ENCODE measurements around the gene RDH13.
"Not testable (repeated sequence)": the region's sequence is repeated elsewhere in the genome, so short reads cannot be mapped to it uniquely, and the experiment has no call there.

RDH13 gene

GRCh38 chr19:55053735-55054134 is 9.2 kb downstream of the RDH13 start:
- DNase-seq (ENCODE audit: extremely low spot score, insufficient read length, low read depth) (no peak), FAIRE-seq (no peak)

- FAIRE-seq (no peak), DNase-seq (ENCODE audit: extremely low spot score, insufficient read length, low read depth) (no peak)
Observed at GRCh38 chr19:55050749-55051532, 12.0 kb downstream of the RDH13 start.

GRCh38 chr19:55048446-55048845 is 14.5 kb downstream of the RDH13 start:
- DNase-seq (ENCODE audit: extremely low spot score, insufficient read length, low read depth) = no peak
- no peak for FAIRE-seq

GRCh38 chr19:55047951-55048350 is 15.0 kb downstream of the RDH13 start:
- no peak for DNase-seq (ENCODE audit: extremely low spot score, insufficient read length, low read depth)
- no peak for FAIRE-seq

- FAIRE-seq (no peak), DNase-seq (ENCODE audit: extremely low spot score, insufficient read length, low read depth) (no peak)
Observed at GRCh38 chr19:55046975-55047622, 15.8 kb downstream of the RDH13 start.

GRCh38 chr19:55044771-55045716 is 17.9 kb downstream of the RDH13 start:
- FAIRE-seq (no peak), DNase-seq (ENCODE audit: extremely low spot score, insufficient read length, low read depth) (no peak)

GRCh38 chr19:55044286-55044685 is 18.7 kb downstream of the RDH13 start:
- FAIRE-seq (no peak), DNase-seq (ENCODE audit: extremely low spot score, insufficient read length, low read depth) (no peak)

- FAIRE-seq (no peak), DNase-seq (ENCODE audit: extremely low spot score, insufficient read length, low read depth) (no peak)
Observed at GRCh38 chr19:55042688-55043087, 20.3 kb downstream of the RDH13 start.

- no peak for FAIRE-seq
- no peak for DNase-seq (ENCODE audit: extremely low spot score, insufficient read length, low read depth)
Observed at GRCh38 chr19:55042344-55042678, 20.6 kb downstream of the RDH13 start.

- no peak for FAIRE-seq
Observed at GRCh38 chr19:55041627-55042343, 21.2 kb downstream of the RDH13 start.

GRCh38 chr19:55041244-55041626 is 21.7 kb downstream of the RDH13 start:
- FAIRE-seq (no peak), DNase-seq (ENCODE audit: extremely low spot score, insufficient read length, low read depth) (no peak)

More at GRCh38 chr19:55041627-55042343, 21.2 kb downstream of the RDH13 start:
- DNase-seq (ENCODE audit: extremely low spot score, insufficient read length, low read depth) = no peak

- not testable (repeated sequence) for DNase-seq (ENCODE audit: extremely low spot score, insufficient read length, low read depth); FAIRE-seq
Observed at GRCh38 chr19:55040654-55041053, 22.3 kb downstream of the RDH13 start.

- not testable (repeated sequence) for FAIRE-seq; DNase-seq (ENCODE audit: extremely low spot score, insufficient read length, low read depth)
Observed at GRCh38 chr19:55037603-55038002, 25.3 kb downstream of the RDH13 start.

GRCh38 chr19:55036058-55036457 is 26.9 kb downstream of the RDH13 start:
- FAIRE-seq = no peak
- DNase-seq (ENCODE audit: extremely low spot score, insufficient read length, low read depth) = no peak

- DNase-seq (ENCODE audit: extremely low spot score, insufficient read length, low read depth) (no peak), FAIRE-seq (no peak)
Observed at GRCh38 chr19:55034751-55035150, 28.2 kb downstream of the RDH13 start.

GRCh38 chr19:55032976-55033643 is 29.8 kb downstream of the RDH13 start:
- DNase-seq (ENCODE audit: extremely low spot score, insufficient read length, low read depth); FAIRE-seq: not testable (repeated sequence)

GRCh38 chr19:55032170-55032800 is 30.7 kb downstream of the RDH13 start:
- no peak for DNase-seq (ENCODE audit: extremely low spot score, insufficient read length, low read depth)
- FAIRE-seq = no peak

- FAIRE-seq (no peak), DNase-seq (ENCODE audit: extremely low spot score, insufficient read length, low read depth) (no peak)
Observed at GRCh38 chr19:55031178-55031577, 31.8 kb downstream of the RDH13 start.

GRCh38 chr19:55028757-55029156 is 34.2 kb downstream of the RDH13 start:
- FAIRE-seq (no peak), DNase-seq (ENCODE audit: extremely low spot score, insufficient read length, low read depth) (no peak)

Measured in GM18507 (cell line).